ENCODE data around the gene ROPN1B.

Gene ROPN1B

GRCh38 chr3:126025116-126025729 is 56.2 kb downstream of the ROPN1B start:
- FAIRE-seq, result no peak
- no peak for DNase-seq (ENCODE audit: extremely low spot score, insufficient read length, low read depth)

- FAIRE-seq (no peak), DNase-seq (ENCODE audit: extremely low spot score, insufficient read length, low read depth) (no peak)
Observed at GRCh38 chr3:126025862-126026261, 56.9 kb downstream of the ROPN1B start.

GRCh38 chr3:126026277-126026751 is 57.3 kb downstream of the ROPN1B start:
- no peak for DNase-seq (ENCODE audit: extremely low spot score, insufficient read length, low read depth)
- no peak for FAIRE-seq

GRCh38 chr3:126026761-126027160 is 57.8 kb downstream of the ROPN1B start:
- DNase-seq (ENCODE audit: extremely low spot score, insufficient read length, low read depth) (no peak), FAIRE-seq (no peak)

- FAIRE-seq (no peak), DNase-seq (ENCODE audit: extremely low spot score, insufficient read length, low read depth) (no peak)
Observed at GRCh38 chr3:126028096-126028495, 59.1 kb downstream of the ROPN1B start.

DNA sequence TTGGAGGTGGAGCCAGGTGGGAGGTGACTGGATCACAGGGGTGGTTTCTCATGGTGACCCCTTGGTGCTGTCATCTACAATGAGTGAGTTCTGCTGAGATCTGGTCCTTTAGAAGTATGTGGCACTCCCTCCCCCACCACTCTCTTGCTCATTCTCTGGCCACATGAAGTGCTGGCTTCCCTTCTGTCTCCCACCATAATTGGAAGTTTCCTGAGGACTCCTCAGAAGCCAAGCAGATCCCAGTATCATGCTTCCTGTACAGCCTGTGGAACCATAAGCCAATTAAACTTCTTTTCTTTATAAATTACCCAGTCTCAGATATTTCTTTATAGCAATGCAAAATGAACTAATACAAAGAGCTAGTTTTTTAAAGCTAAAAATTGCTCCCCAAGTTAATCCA is 60.3 kb downstream of the ROPN1B start:
- DNase-seq (ENCODE audit: extremely low spot score, insufficient read length, low read depth) (no peak), FAIRE-seq (no peak)

DNA sequence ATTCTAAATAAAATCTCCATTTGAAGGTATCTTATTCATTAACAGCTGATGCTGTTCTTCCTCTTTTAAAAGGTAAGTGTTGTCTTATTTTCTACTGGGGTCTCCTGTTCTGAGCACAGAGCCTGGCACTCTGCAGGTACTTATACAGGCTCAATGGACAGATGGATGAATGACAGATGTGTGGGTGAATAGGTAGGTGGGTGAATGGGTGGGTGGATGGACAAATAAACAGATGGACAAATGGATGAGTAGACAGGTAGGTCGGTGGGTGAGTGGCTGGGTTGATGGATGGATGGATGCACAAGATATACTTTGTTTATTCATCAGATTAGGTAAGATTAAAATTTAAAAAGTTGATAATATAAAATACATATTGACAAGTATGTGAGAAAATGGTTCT is 61.5 kb downstream of the ROPN1B start:
- FAIRE-seq, result no peak
- no peak for DNase-seq (ENCODE audit: extremely low spot score, insufficient read length, low read depth)

GRCh38 chr3:126031981-126032471 is 63.0 kb downstream of the ROPN1B start:
- DNase-seq (ENCODE audit: extremely low spot score, insufficient read length, low read depth), result no peak
- FAIRE-seq, result no peak

All from GM18507 (cell line).